SK-N-SH (cell line): ENCODE data around the gene HDHD5. TPM values are rescaled to one million over a fixed set of nuclear protein-coding genes. Genes with fewer than 3 reads are reported as not detected.

Experiments used
- CTCF ChIA-PET: fragments of 300-600, 350-600 bp; formaldehyde crosslinking; extraction: SDS; loops from one replicate; lab custom pipeline; 2021; lab: Yijun Ruan, JAX
- POLR2A ChIA-PET: fragments of 350-600 bp; sonication (Branson Sonifier 250); formaldehyde crosslinking; extraction: SDS; loops from one replicate; lab custom pipeline; 2020; ENCODE audit warnings: antibody characterized with exemption, inconsistent platforms; lab: Yijun Ruan, JAX
- DNase-seq: peaks from one replicate; pipeline ENCODE4 v3.0.0; 2012
- H2AFZ ChIP-seq: fragments of 200-600 bp; sonication (generic); 2 replicates; pipeline ENCODE4 v1.8.1; 2016; ENCODE audit warnings: antibody characterized with exemption, mild to moderate bottlenecking, low read depth
- H3F3A ChIP-seq: fragments of 200-600 bp; sonication (generic); replicated peaks from 2 replicates; pipeline ENCODE3; 2016; ENCODE audit warnings: antibody characterized with exemption, mild to moderate bottlenecking; ENCODE audit not compliant: insufficient read depth
- H3K27ac ChIP-seq, 2 experiments: fragments of 200-500 bp in 1 of 2; fragments of 200-600 bp in 1 of 2; sonication (Bioruptor generic) in 1 of 2; sonication (generic), shearing (Covaris generic) in 1 of 2; 2 replicates each; pipeline versions ENCODE4 v1.5.1 to v1.6.1; 2014 to 2016; ENCODE audit warnings: low read depth in 2 of 2, inconsistent platforms in 1 of 2, low read length in 1 of 2, mild to moderate bottlenecking in 1 of 2, mixed read lengths in 1 of 2
- H3K27me3 ChIP-seq: fragments of 200-600 bp; sonication (generic), shearing (Covaris generic); 2 replicates; pipeline ENCODE4 v1.6.1; 2016; ENCODE audit warnings: mixed run types; ENCODE audit not compliant: insufficient read depth
- H3K36me3 ChIP-seq, 2 experiments: fragments of 200-500 bp in 1 of 2; fragments of 200-600 bp in 1 of 2; sonication (Bioruptor generic) in 1 of 2; sonication (generic) in 1 of 2; replicated peaks in 1 of 2; 2 replicates each; pipeline versions ENCODE3 to v1.5.1; 2014 to 2016; ENCODE audit warnings: low read length in 1 of 2, mild to moderate bottlenecking in 1 of 2; ENCODE audit not compliant: insufficient read depth in 2 of 2, control insufficient read depth in 1 of 2
- H3K4me1 ChIP-seq, 2 experiments: fragments of 200-500 bp in 1 of 2; fragments of 200-600 bp in 1 of 2; sonication (Bioruptor generic) in 1 of 2; sonication (generic), shearing (Covaris generic) in 1 of 2; 2 replicates each; pipeline versions ENCODE4 v1.5.1 to v1.6.1; 2014 to 2016; ENCODE audit warnings: low read depth in 1 of 2, low read length in 1 of 2, mixed run types in 1 of 2; ENCODE audit not compliant: insufficient read depth in 2 of 2, control insufficient read depth in 1 of 2
- H3K4me2 ChIP-seq: fragments of 200-600 bp; sonication (generic), shearing (Covaris generic); 2 replicates; pipeline ENCODE4 v1.6.1; 2017; ENCODE audit warnings: mixed run types
- H3K4me3 ChIP-seq, 2 experiments: fragments of 200-500 bp in 1 of 2; fragments of 200-600 bp in 1 of 2; sonication (Bioruptor generic) in 1 of 2; sonication (generic), shearing (Covaris generic) in 1 of 2; 2 replicates each; pipeline versions ENCODE4 v1.5.1 to v1.8.1; 2014 to 2016; ENCODE audit warnings: low read depth in 2 of 2, inconsistent platforms in 1 of 2, low read length in 1 of 2, mild to moderate bottlenecking in 1 of 2, mixed read lengths in 1 of 2, moderate library complexity in 1 of 2
- H3K79me2 ChIP-seq: fragments of 200-600 bp; sonication (generic); 2 replicates; pipeline ENCODE4 v1.8.1; 2017; ENCODE audit warnings: mild to moderate bottlenecking; ENCODE audit not compliant: insufficient read depth
- H3K9ac ChIP-seq: fragments of 200-600 bp; sonication (generic); 2 replicates; pipeline ENCODE4 v1.6.1; 2017; ENCODE audit warnings: mixed run types
- H3K9me2 ChIP-seq: fragments of 200-600 bp; sonication (generic); 2 replicates; pipeline ENCODE4 v1.6.1; 2017; ENCODE audit warnings: mixed run types
- H3K9me3 ChIP-seq: fragments of 200-600 bp; sonication (generic); 2 replicates; pipeline ENCODE4 v1.6.1; 2017; ENCODE audit warnings: mixed run types, mild to moderate bottlenecking, moderate library complexity
- H4K20me1 ChIP-seq: fragments of 200-600 bp; sonication (generic); 2 replicates; pipeline ENCODE4 v1.6.1; 2017; ENCODE audit warnings: mild to moderate bottlenecking, mixed run types; ENCODE audit not compliant: insufficient read depth
- CHD2 ChIP-seq: fragments of 150-350 bp; IDR thresholded peaks from 2 replicates; pipeline ENCODE4 v1.6.1; 2018; ENCODE audit warnings: low read length; ENCODE audit not compliant: partially characterized antibody
- CTCF ChIP-seq: fragments of 200-600 bp; sonication (generic); IDR thresholded peaks from 2 replicates; pipeline ENCODE4 v1.6.1; 2017; ENCODE audit warnings: antibody characterized with exemption, mild to moderate bottlenecking, moderate library complexity
- EZH2phosphoT487 ChIP-seq: fragments of 200-600 bp; sonication (generic); IDR thresholded peaks from 2 replicates; pipeline ENCODE4 v1.6.1; 2017; ENCODE audit warnings: low read depth, mixed run types, mild to moderate bottlenecking, antibody characterized with exemption, moderate library complexity, borderline replicate concordance
- FOXJ3 ChIP-seq: sonication (generic); formaldehyde crosslinking; IDR thresholded peaks from 2 replicates; pipeline ENCODE4 v1.5.1; 2020; ENCODE audit warnings: mild to moderate bottlenecking, missing genetic modification reagents
- FOXM1 ChIP-seq: IDR thresholded peaks from 2 replicates; pipeline ENCODE4 v1.4.0; 2012; ENCODE audit warnings: low read depth, mild to moderate bottlenecking
- GATA2 ChIP-seq: sonication (generic); formaldehyde crosslinking; IDR thresholded peaks from 2 replicates; pipeline ENCODE4 v1.5.0; 2020; ENCODE audit warnings: mild to moderate bottlenecking, missing genetic modification reagents
- JUND ChIP-seq: IDR thresholded peaks from 2 replicates; pipeline ENCODE4 v1.4.0; 2012
- MEF2A ChIP-seq: IDR thresholded peaks from 2 replicates; pipeline ENCODE4 v1.4.0; 2012; ENCODE audit warnings: low read depth, borderline replicate concordance
- RCOR1 ChIP-seq: fragments of 150-350 bp; IDR thresholded peaks from 2 replicates; pipeline ENCODE4 v1.6.1; 2017; ENCODE audit warnings: antibody characterized with exemption, low read length
- REST ChIP-seq: IDR thresholded peaks from 2 replicates; pipeline ENCODE4 v1.6.1; 2012; ENCODE audit warnings: mild to moderate bottlenecking, low read depth, low read length, moderate library complexity
- RFX5 ChIP-seq: IDR thresholded peaks from 2 replicates; pipeline ENCODE4 v1.6.1; 2012; ENCODE audit warnings: mild to moderate bottlenecking, improper control_type of control experiment, low read length
- SMC3 ChIP-seq: IDR thresholded peaks from 2 replicates; pipeline ENCODE4 v1.6.1; 2012; ENCODE audit warnings: low read depth, low read length, improper control_type of control experiment
- TCF12 ChIP-seq: IDR thresholded peaks from 2 replicates; pipeline ENCODE4 v1.4.0; 2012
- TEAD4 ChIP-seq: IDR thresholded peaks from 2 replicates; pipeline ENCODE4 v1.4.0; 2012; ENCODE audit warnings: mild to moderate bottlenecking, borderline replicate concordance; ENCODE audit not compliant: insufficient read depth
- USF2 ChIP-seq: fragments of 150-350 bp; IDR thresholded peaks from 2 replicates; pipeline ENCODE4 v1.6.1; 2017; ENCODE audit warnings: antibody characterized with exemption, low read length, low read depth, borderline replicate concordance
- ZBTB33 ChIP-seq: IDR thresholded peaks from 2 replicates; pipeline ENCODE4 v1.4.0; 2012; ENCODE audit warnings: low read depth, borderline replicate concordance
- WGBS: methylation state at CpG from one replicate; pipeline ENCODE4 v1.1.6; 2017; ENCODE audit warnings: low lambda C conversion rate; 5-methylcytosine and 5-hydroxymethylcytosine counted together
- polyA plus RNA-seq, 3 experiments: library from polyadenylated mRNA; depleted of rRNA; stranded (reverse); fragments of >200 nt; gene quantifications; 2 replicates each; pipeline ENCODE4 v1.2.3, GENCODE V29; 2012

Gene HDHD5
- polyA plus RNA-seq, 1 of the 3 experiments (the other 2 are of a cell fraction): 43.3 TPM

- no peak for DNase-seq
- Histone ChIP-seq H3K9me2 (no peaks in the 10 kb centered on the region), H3K79me2 (no peaks in the 10 kb centered on the region), H3F3A (no peaks in the 10 kb centered on the region), H3K27me3 (no peaks in the 10 kb centered on the region), H3K4me2 (no peak overlapping the region), H3K9me3 (no peaks in the 10 kb centered on the region), H3K27ac (no peak overlapping the region), H3K9ac (no peak overlapping the region), H3K4me1 (no peaks in the 10 kb centered on the region), H3K4me3 (no peak overlapping the region), H3K36me3 (no peaks in the 10 kb centered on the region), H4K20me1 (0 out of 2 replicates have a peak, but pooled peaks cover 7% of the 10 kb centered on the region), H2AFZ (no peak overlapping the region)
- POLR2A ChIA-PET: no interaction called here
- no peak for TF ChIP-seq USF2
- no peak for TF ChIP-seq CTCF
- TF ChIP-seq FOXJ3 (CRISPR knock-in tag): no peak
- TF ChIP-seq SMC3: no peak
- no peak for TF ChIP-seq RFX5
- no peak for TF ChIP-seq MEF2A
- TF ChIP-seq CHD2: no peak
- TF ChIP-seq ZBTB33: no peak
- no peak for TF ChIP-seq EZH2phosphoT487
- TF ChIP-seq JUND: no peak
- no peak for TF ChIP-seq REST
- TF ChIP-seq GATA2 (CRISPR knock-in tag): no peak
- no peak for TF ChIP-seq TCF12
- TF ChIP-seq RCOR1: no peak
- TF ChIP-seq TEAD4: no peak
- no peak for TF ChIP-seq FOXM1
- CTCF ChIA-PET: interaction anchor here (0.7 to 2.6 kb wide), 5 partner anchors 13 to 406 kb away, joined by 3 to 8 read pairs (median 5); no protein-coding TSS in a partner anchor
- WGBS: 40% methylated on average over 3 of the region's 6 CpGs
Observed at GRCh38 chr22:17097701-17098100, 61.4 kb downstream of the HDHD5 start.
